ENCODE results near the gene MMP7. TPM values are rescaled to one million over a fixed set of nuclear protein-coding genes. Genes with fewer than 3 reads are reported as not detected.

MMP7 gene
- total RNA-seq, 1 experiment from 2014 or later: not detected

DNA sequence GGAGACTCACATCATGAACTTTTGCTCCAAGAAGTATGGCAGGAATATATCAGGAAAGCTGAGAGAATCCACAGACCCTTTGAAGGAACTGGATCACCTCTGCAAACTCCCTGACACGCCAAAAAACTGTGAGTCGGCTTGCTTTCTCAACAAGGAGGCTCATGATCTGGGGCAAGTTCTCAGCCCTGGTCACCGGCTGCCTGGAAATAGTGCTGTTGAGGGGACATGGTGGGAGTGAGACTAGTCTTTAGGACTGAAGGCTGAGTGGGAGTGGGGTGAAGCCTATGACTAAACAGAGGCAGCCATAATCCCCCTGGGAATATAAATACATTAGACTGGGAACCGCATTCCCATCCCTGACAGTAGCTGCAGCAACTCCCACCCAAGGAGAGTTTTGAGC is 8.4 kb upstream of the MMP7 start:
- H3K79me1 ChIP-seq (ENCODE audit: insufficient read depth, low read depth, low read length, poor library complexity, severe bottlenecking): no peaks in the 10 kb centered on the region
- H2BK12ac ChIP-seq (ENCODE audit: insufficient read length, low read depth, low read length): no peak overlapping the region
- TF ChIP-seq, protein P1, sequence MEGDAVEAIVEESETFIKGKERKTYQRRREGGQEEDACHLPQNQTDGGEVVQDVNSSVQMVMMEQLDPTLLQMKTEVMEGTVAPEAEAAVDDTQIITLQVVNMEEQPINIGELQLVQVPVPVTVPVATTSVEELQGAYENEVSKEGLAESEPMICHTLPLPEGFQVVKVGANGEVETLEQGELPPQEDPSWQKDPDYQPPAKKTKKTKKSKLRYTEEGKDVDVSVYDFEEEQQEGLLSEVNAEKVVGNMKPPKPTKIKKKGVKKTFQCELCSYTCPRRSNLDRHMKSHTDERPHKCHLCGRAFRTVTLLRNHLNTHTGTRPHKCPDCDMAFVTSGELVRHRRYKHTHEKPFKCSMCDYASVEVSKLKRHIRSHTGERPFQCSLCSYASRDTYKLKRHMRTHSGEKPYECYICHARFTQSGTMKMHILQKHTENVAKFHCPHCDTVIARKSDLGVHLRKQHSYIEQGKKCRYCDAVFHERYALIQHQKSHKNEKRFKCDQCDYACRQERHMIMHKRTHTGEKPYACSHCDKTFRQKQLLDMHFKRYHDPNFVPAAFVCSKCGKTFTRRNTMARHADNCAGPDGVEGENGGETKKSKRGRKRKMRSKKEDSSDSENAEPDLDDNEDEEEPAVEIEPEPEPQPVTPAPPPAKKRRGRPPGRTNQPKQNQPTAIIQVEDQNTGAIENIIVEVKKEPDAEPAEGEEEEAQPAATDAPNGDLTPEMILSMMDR (conservative IDR thresholded peaks at IDR 0.05): no peak
- no peak overlapping the region for H2AK5ac ChIP-seq (ENCODE audit: insufficient read length, low read length)
- H3K56ac ChIP-seq (ENCODE audit: insufficient read length, low read depth, low read length): no peak overlapping the region
- no peak overlapping the region for H2BK120ac ChIP-seq (ENCODE audit: low read depth, low read length, poor library complexity, severe bottlenecking)
- H3K14ac ChIP-seq (ENCODE audit: insufficient read depth, low read length): no peak overlapping the region
- H3K4me3 Mint-ChIP-seq: no peak overlapping the region
- H2BK20ac ChIP-seq (ENCODE audit: low read depth, low read length, poor library complexity, severe bottlenecking): no peak overlapping the region
- no CpG with 5 or more reads among the region's 4 CpGs for WGBS (ENCODE audit: extremely low coverage, insufficient read length, low lambda C conversion rate)
- H3K9ac ChIP-seq (ENCODE audit: extremely low read depth, insufficient read length, low read length): no peak overlapping the region
- no peak overlapping the region for H4K5ac ChIP-seq (ENCODE audit: insufficient read length, low read depth, low read length)
- no peaks in the 10 kb centered on the region for H3K9me3 ChIP-seq (ENCODE audit: control insufficient read depth, low read depth, low read length)
- H3K27me3 ChIP-seq (ENCODE audit: insufficient read depth, low read length): no peaks in the 10 kb centered on the region
- no peak overlapping the region for H2BK15ac ChIP-seq (ENCODE audit: low read depth, low read length)
- H3K27ac ChIP-seq (ENCODE audit: insufficient read length, low read depth, low read length): no peak overlapping the region
- H4K8ac ChIP-seq (replicated peaks; ENCODE audit: insufficient read length, low read depth, low read length): no peak overlapping the region
- no peak overlapping the region for H3K27ac Mint-ChIP-seq
- no peaks in the 10 kb centered on the region for H3K27me3 Mint-ChIP-seq (ENCODE audit: low read depth)
- H3K9me3 Mint-ChIP-seq: no peaks in the 10 kb centered on the region
- H3K18ac ChIP-seq (ENCODE audit: insufficient read length, low read depth, low read length): no peak overlapping the region
- no peaks in the 10 kb centered on the region for H3K36me3 Mint-ChIP-seq (ENCODE audit: insufficient read depth in 1 of 3, low read depth in 3 of 3)
- DNase-seq: no peak
- H4K91ac ChIP-seq (ENCODE audit: insufficient read length, low read depth, low read length): no peak overlapping the region
- H3K4me2 ChIP-seq (ENCODE audit: insufficient read depth, insufficient read length, low read length): no peak overlapping the region
- no peaks in the 10 kb centered on the region for H3K23me2 ChIP-seq (ENCODE audit: insufficient read length, low read depth, low read length, poor library complexity, severe bottlenecking)
- H4K20me1 ChIP-seq (ENCODE audit: control insufficient read depth, insufficient read depth, insufficient read length): no peaks in the 10 kb centered on the region
- H2AFZ ChIP-seq (ENCODE audit: low read length): no peak overlapping the region
- H3K79me2 ChIP-seq (ENCODE audit: insufficient read depth, low read length): no peaks in the 10 kb centered on the region
- no peak overlapping the region for H3K4ac ChIP-seq (ENCODE audit: low read depth, low read length)
- H3K23ac ChIP-seq (ENCODE audit: insufficient read length, low read depth, low read length): no peak overlapping the region
- no peaks in the 10 kb centered on the region for H3K4me1 ChIP-seq (ENCODE audit: insufficient read depth, low read length)
- H2BK5ac ChIP-seq (ENCODE audit: insufficient read length, low read length): no peak overlapping the region
- peaks cover 8 to 9% of the 10 kb centered on the region in 2 experiments; a peak in 3 of 4 replicates for H3K4me1 Mint-ChIP-seq
- no peak overlapping the region for H3T11ph ChIP-seq (ENCODE audit: low read length)
